Neutrophil (primary cell): ENCODE measurements around the gene ST6GALNAC5.

Source experiments
- H3K27ac ChIP-seq: fragments of 200-600 bp; sonication (generic); 2 replicates; pipeline ENCODE4 v1.5.1; 2016; ENCODE audit warnings: mild to moderate bottlenecking, moderate library complexity
- H3K27me3 ChIP-seq: fragments of 200-600 bp; sonication (generic); 2 replicates; pipeline ENCODE4 v1.6.0; 2016; ENCODE audit warnings: mild to moderate bottlenecking
- H3K36me3 ChIP-seq: fragments of 200-600 bp; sonication (generic); 2 replicates; pipeline ENCODE4 v1.5.1; 2017
- H3K4me1 ChIP-seq, 2 experiments: fragments of 200-600 bp in 1 of 2; sonication (generic) in 1 of 2; 1 replicate in 1 of 2; 2 replicates in 1 of 2; pipeline versions ENCODE4 v1.5.1 to v1.6.1; 2013 to 2016; ENCODE audit warnings: low read depth in 1 of 2, low read length in 1 of 2, mild to moderate bottlenecking in 1 of 2, moderate library complexity in 1 of 2; ENCODE audit not compliant: control insufficient read depth in 1 of 2, insufficient read depth in 1 of 2
- H3K4me3 ChIP-seq, 2 experiments: fragments of 200-600 bp in 1 of 2; sonication (generic) in 1 of 2; 1 replicate in 1 of 2; 2 replicates in 1 of 2; pipeline ENCODE4 v1.5.1; 2013 to 2016; ENCODE audit warnings: low read depth in 1 of 2, low read length in 1 of 2, mild to moderate bottlenecking in 1 of 2, moderate library complexity in 1 of 2
- H3K9me3 ChIP-seq: fragments of 200-600 bp; sonication (generic); 2 replicates; pipeline ENCODE4 v1.5.1; 2016
- TF ChIP-seq, protein P1 (sequence below): fragments of 200-600 bp; sonication (generic); IDR thresholded peaks from 2 replicates; pipeline ENCODE4 v1.5.1; 2016; ENCODE audit warnings: antibody characterized with exemption

The ST6GALNAC5 gene

DNA sequence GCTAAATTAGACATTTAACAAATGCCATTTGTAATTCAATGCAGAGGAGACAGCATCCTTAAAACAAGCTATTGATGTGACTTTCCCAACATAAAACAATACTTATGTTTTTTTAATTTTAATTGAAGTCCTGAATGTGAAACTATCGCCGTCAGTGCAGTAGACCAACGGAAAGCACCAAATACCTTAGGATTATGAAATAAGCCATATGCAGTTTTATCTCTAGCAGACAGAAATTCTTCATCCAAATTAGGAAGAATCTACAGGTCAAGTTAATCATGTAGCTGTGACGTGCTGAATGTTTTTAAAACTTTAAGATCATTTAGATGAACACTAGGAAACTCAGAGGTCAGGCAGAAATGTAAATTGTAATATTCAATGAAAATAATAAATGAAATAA, 714 bp upstream of the ST6GALNAC5 start:
- no peaks in the 10 kb centered on the region for H3K9me3 ChIP-seq
- H3K4me3 ChIP-seq = no peak overlapping the region
- H3K27ac ChIP-seq = no peak overlapping the region
- H3K4me1 ChIP-seq = peaks cover 5 to 20% of the 10 kb centered on the region in 2 experiments
- H3K27me3 ChIP-seq = peaks cover 98% of the 10 kb centered on the region
- no peaks in the 10 kb centered on the region for H3K36me3 ChIP-seq
- TF ChIP-seq, protein P1, sequence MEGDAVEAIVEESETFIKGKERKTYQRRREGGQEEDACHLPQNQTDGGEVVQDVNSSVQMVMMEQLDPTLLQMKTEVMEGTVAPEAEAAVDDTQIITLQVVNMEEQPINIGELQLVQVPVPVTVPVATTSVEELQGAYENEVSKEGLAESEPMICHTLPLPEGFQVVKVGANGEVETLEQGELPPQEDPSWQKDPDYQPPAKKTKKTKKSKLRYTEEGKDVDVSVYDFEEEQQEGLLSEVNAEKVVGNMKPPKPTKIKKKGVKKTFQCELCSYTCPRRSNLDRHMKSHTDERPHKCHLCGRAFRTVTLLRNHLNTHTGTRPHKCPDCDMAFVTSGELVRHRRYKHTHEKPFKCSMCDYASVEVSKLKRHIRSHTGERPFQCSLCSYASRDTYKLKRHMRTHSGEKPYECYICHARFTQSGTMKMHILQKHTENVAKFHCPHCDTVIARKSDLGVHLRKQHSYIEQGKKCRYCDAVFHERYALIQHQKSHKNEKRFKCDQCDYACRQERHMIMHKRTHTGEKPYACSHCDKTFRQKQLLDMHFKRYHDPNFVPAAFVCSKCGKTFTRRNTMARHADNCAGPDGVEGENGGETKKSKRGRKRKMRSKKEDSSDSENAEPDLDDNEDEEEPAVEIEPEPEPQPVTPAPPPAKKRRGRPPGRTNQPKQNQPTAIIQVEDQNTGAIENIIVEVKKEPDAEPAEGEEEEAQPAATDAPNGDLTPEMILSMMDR = no peak

DNA sequence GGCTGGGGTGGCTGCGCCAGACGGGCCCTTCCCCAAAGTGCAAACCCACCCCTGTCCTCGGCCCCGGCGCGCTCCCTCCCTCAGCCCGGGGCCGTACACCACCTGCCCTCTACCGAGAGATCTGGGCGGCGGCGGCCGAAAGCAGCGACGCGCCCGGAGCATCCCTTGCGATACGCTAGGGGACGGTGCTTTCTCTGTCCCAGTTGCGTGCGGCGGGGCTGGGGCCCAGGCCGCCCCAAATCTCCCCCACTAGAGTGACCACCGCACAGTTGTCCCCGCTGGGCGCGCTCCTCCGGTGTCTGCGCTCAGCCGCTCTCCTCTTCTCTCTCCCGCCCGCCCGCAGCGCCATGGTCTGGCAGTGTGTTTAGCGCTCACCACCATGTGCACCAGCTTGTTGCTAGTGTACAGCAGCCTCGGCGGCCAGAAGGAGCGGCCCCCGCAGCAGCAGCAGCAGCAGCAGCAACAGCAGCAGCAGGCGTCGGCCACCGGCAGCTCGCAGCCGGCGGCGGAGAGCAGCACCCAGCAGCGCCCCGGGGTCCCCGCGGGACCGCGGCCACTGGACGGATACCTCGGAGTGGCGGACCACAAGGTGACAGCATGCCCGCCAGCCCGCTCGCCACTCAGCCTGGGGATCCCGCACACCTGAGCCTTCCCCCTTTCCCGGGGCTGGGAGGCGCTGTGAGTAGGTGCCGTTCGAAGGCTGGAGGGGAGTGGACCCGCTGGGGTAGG, 1.0 kb downstream of the ST6GALNAC5 start:
- Histone ChIP-seq H3K9me3 (no peaks in the 10 kb centered on the region), H3K27me3 (peaks cover 99% of the 10 kb centered on the region), H3K4me1 (peaks cover 5 to 20% of the 10 kb centered on the region in 2 experiments), H3K27ac (no peak overlapping the region), H3K36me3 (no peaks in the 10 kb centered on the region), H3K4me3 (peak overlapping the region in 1 of 2 experiments; percentile 33)
- TF ChIP-seq, protein P1 = no peak

- peaks cover 94% of the 10 kb centered on the region for H3K27me3 ChIP-seq
- peak overlapping the region in 1 of 2 experiments; percentile 33 for H3K4me3 ChIP-seq
- TF ChIP-seq, protein P1 = no peak
- no peaks in the 10 kb centered on the region for H3K36me3 ChIP-seq
- peaks cover 5 to 20% of the 10 kb centered on the region in 2 experiments for H3K4me1 ChIP-seq
- H3K27ac ChIP-seq = no peak overlapping the region
- no peaks in the 10 kb centered on the region for H3K9me3 ChIP-seq
Observed at GRCh38 chr1:76868916-76869315, 1.6 kb downstream of the ST6GALNAC5 start.

- peaks cover 82% of the 10 kb centered on the region for H3K27me3 ChIP-seq
- TF ChIP-seq, protein P1 = no peak
- H3K4me1 ChIP-seq = peaks cover 5 to 20% of the 10 kb centered on the region in 2 experiments
- no peaks in the 10 kb centered on the region for H3K36me3 ChIP-seq
- H3K9me3 ChIP-seq = no peaks in the 10 kb centered on the region
- H3K4me3 ChIP-seq = no peak overlapping the region
- no peak overlapping the region for H3K27ac ChIP-seq
Observed at GRCh38 chr1:76870037-76870436, 2.8 kb downstream of the ST6GALNAC5 start.

- H3K4me1 ChIP-seq = peaks cover 5 to 20% of the 10 kb centered on the region in 2 experiments
- TF ChIP-seq, protein P1 = no peak
- no peak overlapping the region for H3K27ac ChIP-seq
- peaks cover 68% of the 10 kb centered on the region for H3K27me3 ChIP-seq
- H3K4me3 ChIP-seq = no peak overlapping the region
- H3K36me3 ChIP-seq = no peaks in the 10 kb centered on the region
- H3K9me3 ChIP-seq = no peaks in the 10 kb centered on the region
Observed at GRCh38 chr1:76871355-76871974, 4.2 kb downstream of the ST6GALNAC5 start.
